ENCODE data around the gene C17orf67. TPM values are rescaled to one million over a fixed set of nuclear protein-coding genes. Genes with fewer than 3 reads are reported as not detected.

C17orf67 gene
- total RNA-seq, 5 donors from 2014 or later (not counting 1 experiment from before 2014, with no cell fraction given) = 4.8 to 9.6 (median 8.4) TPM

- Histone ChIP-seq H3K27ac (ENCODE audit: low read length) (no peak overlapping the region), H3K9me3 (no peaks in the 10 kb centered on the region), H3K27me3 (replicated peaks in 1 of 2; ENCODE audit: control insufficient read depth in 2 of 2, extremely low read depth in 1 of 2, insufficient read depth in 2 of 2, low read length in 1 of 2) (no peaks in the 10 kb centered on the region), H3K4me3 (ENCODE audit: control insufficient read depth in 1 of 2, extremely low read depth in 1 of 2, low read length in 1 of 2) (no peak overlapping the region), H3K4me1 (ENCODE audit: control insufficient read depth in 1 of 2, extremely low read depth in 1 of 2, insufficient read depth in 2 of 2, low read length in 2 of 2) (no peaks in the 10 kb centered on the region), H3K36me3 (ENCODE audit: control insufficient read depth in 2 of 2, extremely low read depth in 1 of 2, insufficient read depth in 1 of 2, low read length in 1 of 2) (peaks cover 0 to 44% of the 10 kb centered on the region in 2 donors)
- no peak overlapping the region for H3K4me3 Mint-ChIP-seq
- no peaks in the 10 kb centered on the region for H3K9me3 Mint-ChIP-seq
- DNase-seq (no peak), ATAC-seq (replicated peaks in 1 of 4) (no peak)
- peaks cover 45% of the 10 kb centered on the region for H3K36me3 Mint-ChIP-seq
- ChIA-PET CTCF (no interaction called here), POLR2A (no interaction called here)
- H3K4me1 Mint-ChIP-seq = no peaks in the 10 kb centered on the region
- H3K27ac Mint-ChIP-seq = no peak overlapping the region
- WGBS (ENCODE audit: insufficient coverage) = no CpG with 5 or more reads among the region's 3 CpGs
- no peaks in the 10 kb centered on the region for H3K27me3 Mint-ChIP-seq
Measured at GRCh38 chr17:56861899-56862298, 28.2 kb upstream of the C17orf67 start.

- no peak for DNase-seq
- no peaks in the 10 kb centered on the region for H3K9me3 Mint-ChIP-seq
Measured at GRCh38 chr17:56851008-56851407, 17.3 kb upstream of the C17orf67 start.

GRCh38 chr17:56850591-56850990, 16.9 kb upstream of the C17orf67 start:
- Histone ChIP-seq H3K36me3 (ENCODE audit: control insufficient read depth in 2 of 2, extremely low read depth in 1 of 2, insufficient read depth in 1 of 2, low read length in 1 of 2) (peaks cover 0 to 51% of the 10 kb centered on the region in 2 donors), H3K27ac (ENCODE audit: low read length) (no peak overlapping the region), H3K4me1 (ENCODE audit: control insufficient read depth in 1 of 2, extremely low read depth in 1 of 2, insufficient read depth in 2 of 2, low read length in 2 of 2) (peaks cover 0 to 8% of the 10 kb centered on the region in 2 experiments), H3K4me3 (ENCODE audit: control insufficient read depth in 1 of 2, extremely low read depth in 1 of 2, low read length in 1 of 2) (no peak overlapping the region), H3K9me3 (no peaks in the 10 kb centered on the region), H3K27me3 (replicated peaks in 1 of 2; ENCODE audit: control insufficient read depth in 2 of 2, extremely low read depth in 1 of 2, insufficient read depth in 2 of 2, low read length in 1 of 2) (no peaks in the 10 kb centered on the region)
- WGBS (ENCODE audit: insufficient coverage) = 80% methylated on average over 1 of the region's 2 CpGs
- no peak for ATAC-seq (replicated peaks in 1 of 4)
- H3K9me3 Mint-ChIP-seq = no peaks in the 10 kb centered on the region
- ChIA-PET CTCF (interaction anchor here in 1 of 2 donors (1.0 kb wide), 1 partner anchor 31 kb away, joined by 3 read pairs; no protein-coding TSS in a partner anchor), POLR2A (no interaction called here)
- H3K27ac Mint-ChIP-seq = no peak overlapping the region
- no peak overlapping the region for H3K4me3 Mint-ChIP-seq
- no peak for DNase-seq
- peaks cover 50% of the 10 kb centered on the region for H3K36me3 Mint-ChIP-seq
- peaks cover 8 to 24% (median 13%) of the 10 kb centered on the region in 3 donors for H3K4me1 Mint-ChIP-seq
- no peaks in the 10 kb centered on the region for H3K27me3 Mint-ChIP-seq

More at GRCh38 chr17:56851008-56851407, 17.3 kb upstream of the C17orf67 start:
- no peak overlapping the region for H3K4me3 Mint-ChIP-seq
- peaks cover 48% of the 10 kb centered on the region for H3K36me3 Mint-ChIP-seq
- ChIA-PET CTCF (interaction anchor here in 1 of 2 donors (0.6 kb wide), 1 partner anchor 104 kb away, joined by 3 read pairs; no protein-coding TSS in a partner anchor), POLR2A (no interaction called here)
- peaks cover 8 to 24% (median 13%) of the 10 kb centered on the region in 3 donors for H3K4me1 Mint-ChIP-seq
- H3K9me3 ChIP-seq = no peaks in the 10 kb centered on the region
- no peak overlapping the region for H3K4me3 ChIP-seq (ENCODE audit: control insufficient read depth in 1 of 2, extremely low read depth in 1 of 2, low read length in 1 of 2)
- H3K27me3 Mint-ChIP-seq = no peaks in the 10 kb centered on the region
- H3K36me3 ChIP-seq (ENCODE audit: control insufficient read depth in 2 of 2, extremely low read depth in 1 of 2, insufficient read depth in 1 of 2, low read length in 1 of 2) = peaks cover 0 to 53% of the 10 kb centered on the region in 2 donors
- no peaks in the 10 kb centered on the region for H3K27me3 ChIP-seq (replicated peaks in 1 of 2; ENCODE audit: control insufficient read depth in 2 of 2, extremely low read depth in 1 of 2, insufficient read depth in 2 of 2, low read length in 1 of 2)
- no peak overlapping the region for H3K27ac Mint-ChIP-seq
- no peak overlapping the region for H3K27ac ChIP-seq (ENCODE audit: low read length)
- peaks cover 0 to 8% of the 10 kb centered on the region in 2 experiments for H3K4me1 ChIP-seq (ENCODE audit: control insufficient read depth in 1 of 2, extremely low read depth in 1 of 2, insufficient read depth in 2 of 2, low read length in 2 of 2)
- no CpG with 5 or more reads among the region's 3 CpGs for WGBS (ENCODE audit: insufficient coverage)
- peak in 1 of 4 experiments; percentile 80 for ATAC-seq (replicated peaks in 1 of 4)

- H3K27me3 Mint-ChIP-seq = no peaks in the 10 kb centered on the region
- CTCF ChIA-PET = no interaction called here
- no peak overlapping the region for H3K27ac ChIP-seq (ENCODE audit: low read length)
- ATAC-seq (replicated peaks in 1 of 4) (no peak), DNase-seq (no peak)
- H3K4me1 ChIP-seq (ENCODE audit: control insufficient read depth in 1 of 2, extremely low read depth in 1 of 2, insufficient read depth in 2 of 2, low read length in 2 of 2) = peaks cover 0 to 8% of the 10 kb centered on the region in 2 experiments
- H3K4me1 Mint-ChIP-seq = peaks cover 8 to 25% (median 13%) of the 10 kb centered on the region in 3 donors
- H3K27ac Mint-ChIP-seq = no peak overlapping the region
- 86% methylated on average over 1 of the region's 3 CpGs for WGBS (ENCODE audit: insufficient coverage)
- H3K27me3 ChIP-seq (replicated peaks in 1 of 2; ENCODE audit: control insufficient read depth in 2 of 2, extremely low read depth in 1 of 2, insufficient read depth in 2 of 2, low read length in 1 of 2) = no peaks in the 10 kb centered on the region
- peaks cover 48% of the 10 kb centered on the region for H3K36me3 Mint-ChIP-seq
- no peak overlapping the region for H3K4me3 ChIP-seq (ENCODE audit: control insufficient read depth in 1 of 2, extremely low read depth in 1 of 2, low read length in 1 of 2)
- H3K9me3 ChIP-seq = no peaks in the 10 kb centered on the region
- no peak overlapping the region for H3K4me3 Mint-ChIP-seq
- no peaks in the 10 kb centered on the region for H3K9me3 Mint-ChIP-seq
- H3K36me3 ChIP-seq (ENCODE audit: control insufficient read depth in 2 of 2, extremely low read depth in 1 of 2, insufficient read depth in 1 of 2, low read length in 1 of 2) = peaks cover 0 to 44% of the 10 kb centered on the region in 2 donors
- POLR2A ChIA-PET = no interaction called here
Measured at GRCh38 chr17:56849131-56849530, 15.4 kb upstream of the C17orf67 start.

GRCh38 chr17:56847106-56847505, 13.4 kb upstream of the C17orf67 start:
- Histone ChIP-seq H3K27me3 (replicated peaks in 1 of 2; ENCODE audit: control insufficient read depth in 2 of 2, extremely low read depth in 1 of 2, insufficient read depth in 2 of 2, low read length in 1 of 2) (no peaks in the 10 kb centered on the region), H3K4me3 (ENCODE audit: control insufficient read depth in 1 of 2, extremely low read depth in 1 of 2, low read length in 1 of 2) (no peak overlapping the region), H3K4me1 (ENCODE audit: control insufficient read depth in 1 of 2, extremely low read depth in 1 of 2, insufficient read depth in 2 of 2, low read length in 2 of 2) (peaks cover 0 to 8% of the 10 kb centered on the region in 2 experiments), H3K36me3 (ENCODE audit: control insufficient read depth in 2 of 2, extremely low read depth in 1 of 2, insufficient read depth in 1 of 2, low read length in 1 of 2) (peaks cover 4 to 40% of the 10 kb centered on the region in 2 donors), H3K27ac (ENCODE audit: low read length) (no peak overlapping the region), H3K9me3 (no peaks in the 10 kb centered on the region)
- Mint-ChIP-seq H3K9me3 (no peaks in the 10 kb centered on the region), H3K4me3 (no peak overlapping the region), H3K27me3 (no peaks in the 10 kb centered on the region), H3K4me1 (peaks cover 11 to 29% (median 17%) of the 10 kb centered on the region in 3 donors), H3K36me3 (peaks cover 46% of the 10 kb centered on the region), H3K27ac (no peak overlapping the region)
- DNase-seq (no peak), ATAC-seq (replicated peaks in 1 of 4) (no peak)
- CTCF ChIA-PET = interaction anchor here in 1 of 2 donors (0.6 kb wide), 1 partner anchor 1446 kb away, joined by 3 read pairs; no protein-coding TSS in a partner anchor
- no CpG with 5 or more reads among the region's 4 CpGs for WGBS (ENCODE audit: insufficient coverage)
- POLR2A ChIA-PET = no interaction called here

GRCh38 chr17:56845934-56846333, 12.2 kb upstream of the C17orf67 start:
- H3K4me3 ChIP-seq (ENCODE audit: control insufficient read depth in 1 of 2, extremely low read depth in 1 of 2, low read length in 1 of 2) = no peak overlapping the region
- Mint-ChIP-seq H3K27me3 (no peaks in the 10 kb centered on the region), H3K9me3 (no peaks in the 10 kb centered on the region), H3K4me1 (peaks cover 9 to 19% (median 11%) of the 10 kb centered on the region in 3 donors), H3K27ac (peak overlapping the region in 1 of 2 donors; percentile 39), H3K4me3 (no peak overlapping the region), H3K36me3 (peaks cover 36% of the 10 kb centered on the region)
- no peaks in the 10 kb centered on the region for H3K27me3 ChIP-seq (replicated peaks in 1 of 2; ENCODE audit: control insufficient read depth in 2 of 2, extremely low read depth in 1 of 2, insufficient read depth in 2 of 2, low read length in 1 of 2)
- no peak overlapping the region for H3K27ac ChIP-seq (ENCODE audit: low read length)
- DNase-seq (no peak), ATAC-seq (replicated peaks in 1 of 4) (no peak)
- no CpG with 5 or more reads among the region's 1 CpG for WGBS (ENCODE audit: insufficient coverage)
- H3K4me1 ChIP-seq (ENCODE audit: control insufficient read depth in 1 of 2, extremely low read depth in 1 of 2, insufficient read depth in 2 of 2, low read length in 2 of 2) = peaks cover 0 to 4% of the 10 kb centered on the region in 2 experiments
- H3K36me3 ChIP-seq (ENCODE audit: control insufficient read depth in 2 of 2, extremely low read depth in 1 of 2, insufficient read depth in 1 of 2, low read length in 1 of 2) = peaks cover 4 to 31% of the 10 kb centered on the region in 2 donors
- CTCF ChIA-PET = interaction anchor here in 1 of 2 donors (1.9 kb wide), 1 partner anchor 26 kb away, joined by 6 read pairs; no protein-coding TSS in a partner anchor
- POLR2A ChIA-PET = no interaction called here
- H3K9me3 ChIP-seq = no peaks in the 10 kb centered on the region
